HG02571 (cell line): ENCODE results near the gene C8G.

Experiments
- ATAC-seq: cut with Tn5 transposase; IDR thresholded peaks from one replicate; pipeline ENCODE4 v1.9.1; 2021; ENCODE audit warnings: mild to moderate bottlenecking, moderate library complexity; ENCODE audit not compliant: unreplicated experiment

Gene C8G

GRCh38 chr9:136920069-136920468 lies 25.0 kb upstream of the C8G start:
- ATAC-seq: no peak

- no peak for ATAC-seq
Measured at GRCh38 chr9:136920734-136921231, 24.3 kb upstream of the C8G start.

GRCh38 chr9:136921307-136921706 lies 23.7 kb upstream of the C8G start:
- ATAC-seq: no peak

GRCh38 chr9:136921718-136922117 lies 23.3 kb upstream of the C8G start:
- ATAC-seq: no peak

GRCh38 chr9:136922540-136922939 lies 22.5 kb upstream of the C8G start:
- no peak for ATAC-seq

- ATAC-seq: no peak
Measured at GRCh38 chr9:136923881-136924280, 21.2 kb upstream of the C8G start.

- ATAC-seq: no peak
Measured at GRCh38 chr9:136925414-136926153, 19.5 kb upstream of the C8G start.

GRCh38 chr9:136926154-136926704 lies 18.8 kb upstream of the C8G start:
- no peak for ATAC-seq

- ATAC-seq: no peak
Measured at GRCh38 chr9:136926749-136927148, 18.3 kb upstream of the C8G start.

- no peak for ATAC-seq
Measured at GRCh38 chr9:136927343-136928271, 17.4 kb upstream of the C8G start.

GRCh38 chr9:136928591-136928990 lies 16.5 kb upstream of the C8G start:
- ATAC-seq: no peak

GRCh38 chr9:136930014-136930413 lies 15.0 kb upstream of the C8G start:
- no peak for ATAC-seq

- no peak for ATAC-seq
Measured at GRCh38 chr9:136931611-136932130, 13.4 kb upstream of the C8G start.

GRCh38 chr9:136934277-136934676 lies 10.8 kb upstream of the C8G start:
- ATAC-seq: no peak

GRCh38 chr9:136935651-136936050 lies 9.4 kb upstream of the C8G start:
- ATAC-seq: no peak

- ATAC-seq: no peak
Measured at GRCh38 chr9:136936645-136937170, 8.3 kb upstream of the C8G start.

- no peak for ATAC-seq
Measured at GRCh38 chr9:136937186-136938001, 7.6 kb upstream of the C8G start.

GRCh38 chr9:136939431-136939995 lies 5.5 kb upstream of the C8G start:
- ATAC-seq: no peak

- no peak for ATAC-seq
Measured at GRCh38 chr9:136939996-136940525, 5.0 kb upstream of the C8G start.
